RWPE1 (cell line): ENCODE measurements around the gene WBP2.
"Not testable (repeated sequence)": the region's sequence is repeated elsewhere in the genome, so short reads cannot be mapped to it uniquely, and the experiment has no call there.

Experiments used
- CTCF ChIA-PET: fragments of 350-600 bp; sonication (Branson Sonifier 250); formaldehyde crosslinking; extraction: SDS; loops from one replicate; lab custom pipeline; 2021; lab: Yijun Ruan, JAX
- POLR2A ChIA-PET: fragments of 400-600 bp; formaldehyde crosslinking; extraction: SDS; loops from one replicate; lab custom pipeline; 2020; ENCODE audit warnings: antibody characterized with exemption; ENCODE audit not compliant: low non-redundant PET; lab: Yijun Ruan, JAX
- DNase-seq: peaks from one replicate; pipeline ENCODE4 v3.0.0; 2012; ENCODE audit warnings: low spot score
- H3K27ac ChIP-seq: fragments of 450-650 bp; 2 replicates; pipeline ENCODE4 v1.5.1; 2017
- CTCF ChIP-seq: fragments of 450-650 bp; conservative IDR thresholded peaks from 2 replicates; pipeline ENCODE4 v1.5.1; 2017; ENCODE audit warnings: low read depth, mild to moderate bottlenecking

WBP2 gene

GRCh38 chr17:75891022-75891604 lies 36.0 kb upstream of the WBP2 start:
- peak overlapping the region; percentile 91 for H3K27ac ChIP-seq
- POLR2A ChIA-PET = no interaction called here
- no peak for DNase-seq
- CTCF ChIA-PET = interaction anchor here (1.1 kb wide), 1 partner anchor 123 kb away, joined by 3 read pairs; no protein-coding TSS in a partner anchor
- TF ChIP-seq CTCF = no peak

- CTCF ChIA-PET = interaction anchor here (1.0 kb wide), 1 partner anchor 12 kb away, joined by 4 read pairs; the partner anchor contains the start of gene TRIM47
- no peak for DNase-seq
- peak overlapping the region; percentile 45 for H3K27ac ChIP-seq
- POLR2A ChIA-PET = no interaction called here
- TF ChIP-seq CTCF = no peak
Observed at GRCh38 chr17:75889454-75889853, 34.3 kb upstream of the WBP2 start.

DNA sequence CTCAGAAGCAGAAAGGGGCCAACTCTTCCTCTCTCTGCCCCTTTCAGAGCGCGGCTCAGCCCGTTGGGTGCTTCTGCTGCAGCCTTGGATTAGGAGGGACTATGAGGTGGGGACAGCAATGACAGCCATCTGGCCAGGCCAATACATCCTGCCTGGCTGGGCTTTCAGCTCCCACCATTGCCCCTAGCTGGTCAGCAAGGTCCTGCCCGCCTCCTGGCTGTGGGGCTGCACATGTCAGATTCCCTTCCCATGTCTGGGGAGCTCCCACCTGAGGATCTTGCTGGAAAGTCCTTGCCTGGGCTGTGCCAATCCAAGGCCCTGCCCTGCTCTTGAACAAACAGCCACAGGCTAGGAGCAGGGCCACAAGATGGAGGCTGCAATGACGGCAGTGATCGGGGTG lies 33.3 kb upstream of the WBP2 start:
- ChIA-PET POLR2A (no interaction called here), CTCF (interaction anchor here (0.6 kb wide), 1 partner anchor 255 kb away, joined by 3 read pairs; no protein-coding TSS in a partner anchor)
- no peak for TF ChIP-seq CTCF
- peak overlapping the region; percentile 45 for H3K27ac ChIP-seq
- DNase-seq = no peak

- POLR2A ChIA-PET, H3K27ac ChIP-seq, DNase-seq: not testable (repeated sequence)
- CTCF ChIA-PET = interaction anchor here (0.6 to 0.7 kb wide), 2 partner anchors 10 to 39 kb away, joined by 3 read pairs; no protein-coding TSS in a partner anchor
Observed at GRCh38 chr17:75885860-75886259, 30.7 kb upstream of the WBP2 start.

- no peak overlapping the region for H3K27ac ChIP-seq
- DNase-seq = no peak
- ChIA-PET POLR2A (no interaction called here), CTCF (interaction anchor here (0.6 kb wide), 1 partner anchor 10 kb away, joined by 3 read pairs; no protein-coding TSS in a partner anchor)
- TF ChIP-seq CTCF = no peak
Observed at GRCh38 chr17:75885431-75885830, 30.3 kb upstream of the WBP2 start.

GRCh38 chr17:75881678-75882454 lies 26.7 kb upstream of the WBP2 start:
- ChIA-PET CTCF (interaction anchor here (0.7 kb wide), 1 partner anchor 24 kb away, joined by 3 read pairs; no protein-coding TSS in a partner anchor), POLR2A (no interaction called here)
- peak overlapping the region; percentile 58 for H3K27ac ChIP-seq
- no peak for DNase-seq
- no peak for TF ChIP-seq CTCF
